Osteoblast (primary cell): ENCODE data around the gene WWOX. TPM values are rescaled to one million over a fixed set of nuclear protein-coding genes. Genes with fewer than 3 reads are reported as not detected.

Source experiments
- DNase-seq: peaks from one replicate; pipeline ENCODE4 v3.0.0; 2011; ENCODE audit warnings: low spot score, mixed read lengths; ENCODE audit not compliant: insufficient read length; ENCODE audit errors: missing footprints
- H2AFZ ChIP-seq: 2 replicates; pipeline ENCODE4 v1.6.0; 2011; ENCODE audit warnings: mild to moderate bottlenecking, low read length
- H3K27ac ChIP-seq: 2 replicates; pipeline ENCODE4 v1.5.1; 2011; ENCODE audit warnings: mild to moderate bottlenecking, low read depth, low read length, moderate library complexity
- H3K27me3 ChIP-seq: 2 replicates; pipeline ENCODE4 v1.6.0; 2012; ENCODE audit warnings: mild to moderate bottlenecking, control low read depth, inconsistent platforms, low read length, moderate library complexity; ENCODE audit not compliant: insufficient read depth
- H3K36me3 ChIP-seq: 2 replicates; pipeline ENCODE4 v1.5.1; 2011; ENCODE audit warnings: mild to moderate bottlenecking, low read length, control low read depth, moderate library complexity; ENCODE audit not compliant: insufficient read depth
- H3K4me1 ChIP-seq: 2 replicates; pipeline ENCODE4 v1.5.1; 2011; ENCODE audit warnings: mild to moderate bottlenecking, low read length, control low read depth, moderate library complexity; ENCODE audit not compliant: insufficient read depth
- H3K4me2 ChIP-seq: 2 replicates; pipeline ENCODE4 v1.6.0; 2011; ENCODE audit warnings: mild to moderate bottlenecking, low read length; ENCODE audit not compliant: insufficient read depth
- H3K4me3 ChIP-seq: fragments of 200-600 bp; sonication (generic); 3 replicates; pipeline ENCODE4 v1.5.1; 2012; ENCODE audit warnings: mild to moderate bottlenecking, low read length, inconsistent platforms; ENCODE audit not compliant: insufficient read depth
- H3K79me2 ChIP-seq: 2 replicates; pipeline ENCODE4 v1.6.0; 2012; ENCODE audit warnings: mild to moderate bottlenecking, low read length, control low read depth, inconsistent platforms; ENCODE audit not compliant: insufficient read depth
- H3K9me3 ChIP-seq: 2 replicates; pipeline ENCODE4 v1.5.1; 2011; ENCODE audit warnings: low read depth, low read length, control low read depth
- H4K20me1 ChIP-seq: 2 replicates; pipeline ENCODE4 v1.6.0; 2012; ENCODE audit warnings: mild to moderate bottlenecking, low read length, control low read depth; ENCODE audit not compliant: insufficient read depth
- total RNA-seq: library from RNA; depleted of rRNA; stranded (reverse); fragments of >200 nt; gene quantifications from 2 replicates; pipeline ENCODE4 v1.2.3, GENCODE V29; 2012
- TF ChIP-seq, protein P1 (sequence below): IDR thresholded peaks from 2 replicates; pipeline ENCODE4 v1.5.1; 2011; ENCODE audit warnings: mild to moderate bottlenecking, low read depth, low read length, moderate library complexity; ENCODE audit errors: extremely low read depth

Gene WWOX
- total RNA-seq, 1 donor: 23.9 TPM

GRCh38 chr16:79191933-79192332 lies 1092.5 kb downstream of the WWOX start:
- Histone ChIP-seq H3K4me3 (no peak overlapping the region), H3K79me2 (no peaks in the 10 kb centered on the region), H3K4me2 (no peak overlapping the region), H2AFZ (no peak overlapping the region), H3K36me3 (no peaks in the 10 kb centered on the region), H3K27me3 (no peaks in the 10 kb centered on the region), H3K27ac (no peak overlapping the region), H4K20me1 (no peaks in the 10 kb centered on the region), H3K4me1 (no peaks in the 10 kb centered on the region), H3K9me3 (no peaks in the 10 kb centered on the region)
- no peak for DNase-seq
- TF ChIP-seq, protein P1, sequence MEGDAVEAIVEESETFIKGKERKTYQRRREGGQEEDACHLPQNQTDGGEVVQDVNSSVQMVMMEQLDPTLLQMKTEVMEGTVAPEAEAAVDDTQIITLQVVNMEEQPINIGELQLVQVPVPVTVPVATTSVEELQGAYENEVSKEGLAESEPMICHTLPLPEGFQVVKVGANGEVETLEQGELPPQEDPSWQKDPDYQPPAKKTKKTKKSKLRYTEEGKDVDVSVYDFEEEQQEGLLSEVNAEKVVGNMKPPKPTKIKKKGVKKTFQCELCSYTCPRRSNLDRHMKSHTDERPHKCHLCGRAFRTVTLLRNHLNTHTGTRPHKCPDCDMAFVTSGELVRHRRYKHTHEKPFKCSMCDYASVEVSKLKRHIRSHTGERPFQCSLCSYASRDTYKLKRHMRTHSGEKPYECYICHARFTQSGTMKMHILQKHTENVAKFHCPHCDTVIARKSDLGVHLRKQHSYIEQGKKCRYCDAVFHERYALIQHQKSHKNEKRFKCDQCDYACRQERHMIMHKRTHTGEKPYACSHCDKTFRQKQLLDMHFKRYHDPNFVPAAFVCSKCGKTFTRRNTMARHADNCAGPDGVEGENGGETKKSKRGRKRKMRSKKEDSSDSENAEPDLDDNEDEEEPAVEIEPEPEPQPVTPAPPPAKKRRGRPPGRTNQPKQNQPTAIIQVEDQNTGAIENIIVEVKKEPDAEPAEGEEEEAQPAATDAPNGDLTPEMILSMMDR: no peak

DNA sequence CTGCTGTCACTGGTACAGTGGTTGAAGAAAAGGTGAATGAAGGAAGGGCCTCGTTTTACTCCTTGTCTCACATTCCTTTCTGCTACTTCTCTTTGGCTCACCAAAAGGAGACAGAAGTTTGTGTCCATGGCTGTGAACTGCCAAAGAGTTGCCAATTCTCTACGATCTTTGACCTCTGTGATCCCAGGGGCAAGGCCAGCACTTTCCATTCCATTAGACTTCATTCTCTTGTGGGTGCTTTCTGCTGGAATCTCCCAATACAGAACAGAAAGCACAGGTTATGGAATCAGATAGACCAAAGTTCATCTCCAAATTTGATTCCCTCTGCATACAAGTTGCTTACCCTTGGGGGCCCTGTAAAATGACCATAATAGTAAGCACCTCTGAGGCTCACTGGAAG lies 1093.5 kb downstream of the WWOX start:
- Histone ChIP-seq H2AFZ (no peak overlapping the region), H3K79me2 (no peaks in the 10 kb centered on the region), H3K4me1 (no peaks in the 10 kb centered on the region), H3K4me2 (no peak overlapping the region), H3K27me3 (no peaks in the 10 kb centered on the region), H3K9me3 (no peaks in the 10 kb centered on the region), H4K20me1 (no peaks in the 10 kb centered on the region), H3K27ac (no peak overlapping the region), H3K4me3 (no peak overlapping the region), H3K36me3 (no peaks in the 10 kb centered on the region)
- no peak for DNase-seq
- TF ChIP-seq, protein P1: no peak

- no peaks in the 10 kb centered on the region for H4K20me1 ChIP-seq
- DNase-seq: peak; percentile 15
- H2AFZ ChIP-seq: no peak overlapping the region
- no peak overlapping the region for H3K4me3 ChIP-seq
- H3K9me3 ChIP-seq: no peaks in the 10 kb centered on the region
- H3K27me3 ChIP-seq: no peaks in the 10 kb centered on the region
- H3K4me1 ChIP-seq: no peaks in the 10 kb centered on the region
- TF ChIP-seq, protein P1: no peak
- H3K27ac ChIP-seq: no peak overlapping the region
- no peaks in the 10 kb centered on the region for H3K79me2 ChIP-seq
- H3K36me3 ChIP-seq: no peaks in the 10 kb centered on the region
- no peak overlapping the region for H3K4me2 ChIP-seq
Measured at GRCh38 chr16:79194291-79194690, 1094.8 kb downstream of the WWOX start.

GRCh38 chr16:79195938-79196337 lies 1096.5 kb downstream of the WWOX start:
- Histone ChIP-seq H3K4me2 (no peak overlapping the region), H3K4me1 (no peaks in the 10 kb centered on the region)

More at GRCh38 chr16:79195938-79196337, 1096.5 kb downstream of the WWOX start:
- Histone ChIP-seq H3K4me3 (no peak overlapping the region), H3K9me3 (no peaks in the 10 kb centered on the region), H3K27ac (no peak overlapping the region), H3K27me3 (no peaks in the 10 kb centered on the region), H3K79me2 (no peaks in the 10 kb centered on the region), H4K20me1 (no peaks in the 10 kb centered on the region), H2AFZ (no peak overlapping the region), H3K36me3 (no peaks in the 10 kb centered on the region)
- TF ChIP-seq, protein P1: no peak
- DNase-seq: no peak
